Retinal pigment epithelial cell (primary cell): ENCODE results near the gene ADAM12.

ENCODE experiments used
- DNase-seq: peaks from one replicate; pipeline ENCODE4 v3.0.0-alpha.2; 2010; ENCODE audit warnings: low read depth
- H3K4me3 ChIP-seq: 2 replicates; pipeline ENCODE4 v1.5.1; 2011; ENCODE audit warnings: mild to moderate bottlenecking, low read length, control low read depth, moderate library complexity
- TF ChIP-seq, protein P1 (sequence below): conservative IDR thresholded peaks from 2 replicates; pipeline ENCODE4 v1.5.1; 2011; ENCODE audit warnings: low read depth, low read length, control low read depth, inconsistent platforms

The ADAM12 gene

DNA sequence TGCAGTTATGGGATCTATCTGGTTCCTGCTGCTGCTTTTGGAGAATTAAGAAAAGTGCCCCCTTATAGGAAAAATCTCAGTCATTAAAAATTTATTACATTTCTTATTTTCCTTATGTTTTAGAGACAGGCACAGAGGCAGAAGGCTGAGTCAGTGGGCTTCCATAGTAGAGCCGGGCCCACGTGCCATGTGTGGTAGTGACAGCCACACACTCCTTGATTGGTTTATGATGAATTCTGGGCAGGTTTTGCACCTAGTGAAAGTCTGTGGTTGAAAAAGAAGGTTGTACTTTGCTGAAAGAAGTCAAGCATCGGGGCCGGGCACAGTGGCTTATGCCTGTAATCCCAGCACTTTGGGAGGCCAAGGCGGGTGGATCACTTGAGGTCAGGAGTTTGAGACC lies 382.0 kb downstream of the ADAM12 start:
- no peak for DNase-seq
- H3K4me3 ChIP-seq: no peak overlapping the region
- TF ChIP-seq, protein P1, sequence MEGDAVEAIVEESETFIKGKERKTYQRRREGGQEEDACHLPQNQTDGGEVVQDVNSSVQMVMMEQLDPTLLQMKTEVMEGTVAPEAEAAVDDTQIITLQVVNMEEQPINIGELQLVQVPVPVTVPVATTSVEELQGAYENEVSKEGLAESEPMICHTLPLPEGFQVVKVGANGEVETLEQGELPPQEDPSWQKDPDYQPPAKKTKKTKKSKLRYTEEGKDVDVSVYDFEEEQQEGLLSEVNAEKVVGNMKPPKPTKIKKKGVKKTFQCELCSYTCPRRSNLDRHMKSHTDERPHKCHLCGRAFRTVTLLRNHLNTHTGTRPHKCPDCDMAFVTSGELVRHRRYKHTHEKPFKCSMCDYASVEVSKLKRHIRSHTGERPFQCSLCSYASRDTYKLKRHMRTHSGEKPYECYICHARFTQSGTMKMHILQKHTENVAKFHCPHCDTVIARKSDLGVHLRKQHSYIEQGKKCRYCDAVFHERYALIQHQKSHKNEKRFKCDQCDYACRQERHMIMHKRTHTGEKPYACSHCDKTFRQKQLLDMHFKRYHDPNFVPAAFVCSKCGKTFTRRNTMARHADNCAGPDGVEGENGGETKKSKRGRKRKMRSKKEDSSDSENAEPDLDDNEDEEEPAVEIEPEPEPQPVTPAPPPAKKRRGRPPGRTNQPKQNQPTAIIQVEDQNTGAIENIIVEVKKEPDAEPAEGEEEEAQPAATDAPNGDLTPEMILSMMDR: no peak

GRCh38 chr10:126004752-126005151 lies 383.5 kb downstream of the ADAM12 start:
- no peak overlapping the region for H3K4me3 ChIP-seq
- TF ChIP-seq, protein P1: no peak
- no peak for DNase-seq

GRCh38 chr10:126001576-126001975 lies 386.7 kb downstream of the ADAM12 start:
- peak; percentile 34 for DNase-seq
- TF ChIP-seq, protein P1: no peak
- no peak overlapping the region for H3K4me3 ChIP-seq

- DNase-seq: no peak
- H3K4me3 ChIP-seq: no peak overlapping the region
- TF ChIP-seq, protein P1: no peak
Measured at GRCh38 chr10:125999694-126000093, 388.6 kb downstream of the ADAM12 start.

- no peak overlapping the region for H3K4me3 ChIP-seq
- no peak for DNase-seq
- TF ChIP-seq, protein P1: no peak
Measured at GRCh38 chr10:125997586-125997985, 390.7 kb downstream of the ADAM12 start.

- TF ChIP-seq, protein P1: no peak
- no peak for DNase-seq
- no peak overlapping the region for H3K4me3 ChIP-seq
Measured at GRCh38 chr10:125995726-125996304, 392.5 kb downstream of the ADAM12 start.

DNA sequence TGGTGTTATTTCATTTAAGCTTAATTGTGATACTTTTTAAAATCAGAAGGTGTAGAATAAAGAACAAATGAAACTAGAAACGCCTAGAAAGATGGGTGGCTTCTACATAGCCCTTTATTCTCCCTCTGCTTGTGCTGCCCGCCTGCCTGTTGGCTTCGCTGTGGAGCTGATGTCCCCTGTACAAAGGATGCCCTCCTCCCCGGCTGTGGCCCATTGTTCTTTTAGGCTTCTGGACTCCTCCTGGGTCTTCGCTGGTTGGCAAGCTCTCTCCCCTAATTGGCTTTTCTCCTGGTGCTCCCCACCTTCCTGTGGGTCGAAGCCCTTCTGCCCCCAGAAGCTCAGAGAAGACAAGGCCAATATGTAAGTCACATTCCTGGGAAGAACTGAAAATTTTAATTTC lies 393.7 kb downstream of the ADAM12 start:
- TF ChIP-seq, protein P1: no peak
- no peak overlapping the region for H3K4me3 ChIP-seq
- DNase-seq: no peak
